Thyroid gland (tissue), 4 donors: Measurements from ENCODE around the gene LMF2.

ENCODE experiments used
- CTCF ChIP-seq, 6 experiments: fragments of 200-600 bp in 3 of 6; fragments of 450-650 bp in 3 of 6; sonication (generic) in 3 of 6; IDR thresholded peaks; one replicate each; pipeline ENCODE4 v1.5.1; 2016 to 2019; ENCODE audit warnings: antibody characterized with exemption in 6 of 6, mild to moderate bottlenecking in 2 of 6, inconsistent platforms in 1 of 6, moderate library complexity in 1 of 6
- POLR2A ChIP-seq, 2 donors: fragments of 450-650 bp; IDR thresholded peaks; one replicate each; pipeline ENCODE4 v1.6.1; 2017; ENCODE audit warnings: antibody characterized with exemption in 2 of 2, mild to moderate bottlenecking in 2 of 2, moderate library complexity in 1 of 2

- no peak for TF ChIP-seq CTCF (IDR thresholded peaks at IDR 0.05)
- no peak for TF ChIP-seq POLR2A (IDR thresholded peaks at IDR 0.05)
These were observed 3.9 kb downstream of the LMF2 start for GRCh38 chr22:50503475-50504145.
